D341Med (cell line): ENCODE measurements around the gene NOL12.
"Not testable (repeated sequence)": the region's sequence is repeated elsewhere in the genome, so short reads cannot be mapped to it uniquely, and the experiment has no call there.

Source experiments
- DNase-seq: peaks from one replicate; pipeline ENCODE4 v3.0.0; 2012; ENCODE audit warnings: low spot score

Gene NOL12

GRCh38 chr22:37713761-37714160 is 27.6 kb downstream of the NOL12 start:
- no peak for DNase-seq

GRCh38 chr22:37714634-37715033 is 28.5 kb downstream of the NOL12 start:
- no peak for DNase-seq

GRCh38 chr22:37715760-37716159 is 29.6 kb downstream of the NOL12 start:
- DNase-seq: no peak

GRCh38 chr22:37716708-37717107 is 30.6 kb downstream of the NOL12 start:
- DNase-seq: no peak

- DNase-seq: not testable (repeated sequence)
Measured at GRCh38 chr22:37717235-37717634, 31.1 kb downstream of the NOL12 start.

- DNase-seq: not testable (repeated sequence)
Measured at GRCh38 chr22:37717746-37718305, 31.7 kb downstream of the NOL12 start.

- no peak for DNase-seq
Measured at GRCh38 chr22:37725551-37726240, 39.6 kb downstream of the NOL12 start.

- DNase-seq: no peak
Measured at GRCh38 chr22:37726241-37726887, 40.2 kb downstream of the NOL12 start.

- DNase-seq: no peak
Measured at GRCh38 chr22:37728620-37729019, 42.5 kb downstream of the NOL12 start.

- no peak for DNase-seq
Measured at GRCh38 chr22:37731804-37732471, 45.8 kb downstream of the NOL12 start.

GRCh38 chr22:37732699-37733607 is 46.8 kb downstream of the NOL12 start:
- DNase-seq: no peak

GRCh38 chr22:37733625-37734401 is 47.7 kb downstream of the NOL12 start:
- DNase-seq: no peak

- DNase-seq: no peak
Measured at GRCh38 chr22:37734402-37734700, 48.2 kb downstream of the NOL12 start.

- no peak for DNase-seq
Measured at GRCh38 chr22:37734964-37735451, 48.9 kb downstream of the NOL12 start.

GRCh38 chr22:37739035-37739434 is 52.9 kb downstream of the NOL12 start:
- no peak for DNase-seq

- DNase-seq: no peak
Measured at GRCh38 chr22:37739611-37740049, 53.5 kb downstream of the NOL12 start.

- no peak for DNase-seq
Measured at GRCh38 chr22:37740455-37741311, 54.5 kb downstream of the NOL12 start.

GRCh38 chr22:37741312-37741795 is 55.2 kb downstream of the NOL12 start:
- no peak for DNase-seq

GRCh38 chr22:37742376-37743171 is 56.4 kb downstream of the NOL12 start:
- no peak for DNase-seq
